SHP77 treated with DMSO at 0.1 percent for 48 hours (cell line): ENCODE measurements around the gene TMUB1.

ENCODE experiments used
- DNase-seq: peaks from one replicate; lab custom pipeline; 2025; lab: John Stamatoyannopoulos, UW

The TMUB1 gene

GRCh38 chr7:151103973-151104372 is 20.7 kb upstream of the TMUB1 start:
- DNase-seq: no peak

- no peak for DNase-seq
Observed at GRCh38 chr7:151102991-151103390, 19.7 kb upstream of the TMUB1 start.

GRCh38 chr7:151101621-151102396 is 18.5 kb upstream of the TMUB1 start:
- DNase-seq: no peak

DNA sequence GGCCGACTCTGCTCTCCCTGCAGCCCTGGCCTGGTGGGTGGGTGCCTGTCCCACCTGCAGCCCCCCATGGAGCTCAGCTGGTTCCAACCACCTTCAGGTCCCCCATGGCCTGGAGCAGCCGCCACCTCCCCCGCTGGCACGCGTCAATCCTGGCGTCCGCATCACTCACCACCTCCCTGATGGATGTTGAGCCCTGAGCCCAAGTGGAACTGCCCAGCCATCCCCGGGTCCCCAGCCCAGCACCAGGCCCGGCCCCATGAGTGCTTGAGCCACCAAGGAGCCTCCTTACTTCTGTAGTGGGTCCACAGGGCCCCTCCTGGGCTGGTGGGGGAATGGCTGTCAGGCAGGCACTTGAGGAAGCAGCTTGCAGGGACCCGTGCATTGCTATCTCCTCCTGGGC is 17.6 kb upstream of the TMUB1 start:
- DNase-seq: no peak

DNA sequence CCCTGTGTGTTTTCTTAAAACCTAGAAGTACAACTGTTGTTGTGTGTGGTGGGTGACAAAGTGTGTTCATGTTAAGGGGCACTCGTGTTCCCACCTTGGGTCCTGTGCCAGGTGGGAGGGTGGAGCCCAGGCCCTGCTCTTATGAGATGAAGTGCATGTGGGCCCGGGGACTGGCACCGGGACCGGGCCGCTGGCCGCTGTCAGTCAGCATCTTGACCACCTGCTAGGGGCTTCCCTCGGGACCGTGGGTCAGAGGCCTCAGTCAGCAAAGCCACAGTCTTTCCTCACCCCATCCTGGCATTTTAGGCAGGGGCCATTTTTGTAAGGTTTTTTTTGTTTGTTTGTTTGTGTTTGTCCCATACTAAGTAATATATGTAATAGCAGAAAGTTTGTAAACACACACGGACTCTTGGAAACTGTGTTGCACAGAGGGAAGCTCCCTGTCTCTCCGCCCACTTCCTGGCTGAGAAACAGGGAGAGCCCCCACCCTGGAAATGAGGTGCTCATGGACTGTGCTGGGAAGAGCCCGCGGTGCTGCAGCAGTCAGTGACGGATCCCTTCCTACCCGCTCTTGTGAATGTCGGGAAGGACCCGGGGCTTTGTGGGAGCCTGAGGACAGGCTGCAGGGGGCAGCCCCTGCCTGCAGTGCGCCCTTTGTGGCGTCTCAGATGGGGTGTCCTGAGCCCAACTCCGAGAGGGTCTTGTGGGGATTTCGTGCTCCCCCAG is 16.4 kb upstream of the TMUB1 start:
- DNase-seq: no peak

GRCh38 chr7:151095828-151096475 is 12.7 kb upstream of the TMUB1 start:
- no peak for DNase-seq

DNA sequence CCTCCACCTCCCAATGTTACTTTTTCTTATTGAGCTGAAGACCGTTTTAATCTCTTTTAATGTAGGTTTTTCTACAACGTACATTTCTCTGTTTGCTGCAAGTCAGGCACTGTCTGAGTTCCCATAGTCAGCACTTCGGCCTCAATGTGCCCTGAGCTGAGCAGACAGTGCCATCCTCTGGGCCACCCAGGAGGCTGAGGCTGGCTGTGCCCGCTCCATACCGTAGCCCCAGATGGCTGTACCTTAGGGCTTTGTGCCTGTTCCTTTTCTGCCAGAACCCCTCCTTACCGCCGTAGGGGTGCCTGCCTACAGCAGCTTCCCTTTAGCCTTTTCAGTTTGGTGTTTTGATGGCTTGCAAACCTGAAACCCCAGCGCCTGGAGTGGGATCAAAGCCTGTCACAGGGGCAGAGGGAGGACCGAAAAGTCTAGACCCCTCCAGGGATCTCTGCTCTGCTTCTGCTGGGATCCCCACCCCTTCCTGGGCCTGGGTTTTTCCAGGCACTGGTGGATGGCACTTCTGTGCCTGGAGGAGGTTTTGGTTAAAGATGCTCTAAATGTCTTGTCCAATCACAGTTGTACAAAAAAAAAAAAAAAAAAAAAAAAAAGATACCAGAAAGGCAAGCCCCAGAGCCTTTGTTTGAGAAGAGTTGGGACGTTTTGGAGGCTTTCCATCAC is 12.0 kb upstream of the TMUB1 start:
- no peak for DNase-seq

GRCh38 chr7:151094675-151095074 is 11.4 kb upstream of the TMUB1 start:
- no peak for DNase-seq

GRCh38 chr7:151093748-151094147 is 10.5 kb upstream of the TMUB1 start:
- DNase-seq: no peak

DNA sequence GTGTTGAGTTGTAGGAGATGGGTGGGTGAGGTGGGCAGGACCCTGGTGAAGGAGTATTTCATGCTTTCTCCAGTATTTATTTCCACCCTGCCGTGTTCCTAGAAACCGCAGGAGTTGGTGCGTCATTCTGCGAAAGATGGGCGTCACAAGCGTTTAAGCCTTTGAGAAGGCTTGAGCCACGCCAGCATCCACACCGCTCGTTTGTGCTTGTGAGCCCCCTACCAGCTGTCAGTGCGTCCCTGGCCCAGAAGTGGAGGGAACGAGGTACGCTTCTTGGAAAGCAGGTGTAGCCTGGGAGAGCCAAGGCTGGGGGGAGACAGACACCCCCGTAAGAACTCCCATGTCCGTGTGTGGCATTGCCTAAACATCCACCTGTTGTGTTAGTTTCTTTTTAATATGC is 8.7 kb upstream of the TMUB1 start:
- no peak for DNase-seq

- no peak for DNase-seq
Observed at GRCh38 chr7:151091431-151091830, 8.1 kb upstream of the TMUB1 start.

DNA sequence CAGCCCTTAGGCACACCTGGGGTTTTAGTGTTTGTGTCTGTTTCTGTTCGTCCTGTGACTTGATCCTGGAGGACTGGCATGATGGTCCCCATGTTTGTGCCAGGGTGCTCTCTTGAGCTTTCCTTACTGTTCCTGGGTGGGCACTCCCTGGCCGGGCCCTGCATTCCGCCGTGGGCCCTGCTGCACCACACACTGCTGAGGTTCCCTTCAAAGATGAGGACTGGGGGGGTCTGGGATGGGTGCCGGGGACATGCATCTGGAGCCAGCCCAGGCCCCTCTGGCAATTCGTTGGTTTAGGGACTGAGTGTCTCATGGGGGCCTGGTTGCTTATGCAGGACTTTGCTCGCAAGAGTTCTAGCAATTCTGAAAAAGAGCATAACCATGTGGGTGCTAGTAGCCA is 7.7 kb upstream of the TMUB1 start:
- DNase-seq: no peak

DNA sequence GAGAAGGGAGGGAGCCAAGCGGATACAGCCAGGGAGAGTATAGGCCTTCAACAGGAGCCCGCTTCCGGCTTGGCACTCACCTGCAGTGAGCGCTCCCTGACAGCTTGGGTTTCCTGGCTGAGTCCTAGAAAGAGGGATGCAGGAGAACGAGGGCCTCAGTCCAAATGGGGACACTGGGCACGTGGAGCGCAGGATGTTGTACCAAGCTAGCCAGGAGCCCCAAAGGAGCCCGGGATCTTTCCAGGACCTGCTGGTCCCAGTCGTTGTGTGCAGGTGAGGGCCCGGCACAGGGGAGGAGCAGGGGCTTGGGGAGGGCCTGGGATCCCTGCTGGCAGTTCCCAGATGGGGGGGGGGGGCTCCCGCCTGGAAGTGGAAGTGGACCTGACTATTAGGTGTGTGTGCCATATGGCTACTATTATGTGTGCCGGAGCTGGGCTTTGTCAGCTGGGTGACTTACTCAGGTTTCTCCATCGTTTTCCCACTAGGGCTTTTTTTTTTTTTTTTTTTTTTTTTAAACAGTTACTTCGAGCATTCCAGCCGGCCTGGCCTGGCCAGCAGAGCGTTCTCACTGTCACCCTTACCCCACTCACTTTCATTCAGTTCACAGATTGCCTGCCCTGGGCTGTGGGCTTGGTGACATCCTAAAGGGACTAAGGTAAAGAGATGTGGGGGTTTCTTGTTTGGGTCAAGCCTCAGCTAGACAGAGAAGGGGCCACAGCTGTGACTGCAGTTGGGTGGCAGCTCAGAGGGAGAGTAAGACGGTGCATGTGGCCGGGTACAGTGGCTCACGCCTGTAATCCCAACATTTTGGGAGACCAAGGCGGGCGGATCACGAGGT is 6.8 kb upstream of the TMUB1 start:
- no peak for DNase-seq

GRCh38 chr7:151088856-151089699 is 5.8 kb upstream of the TMUB1 start:
- DNase-seq: no peak

DNA sequence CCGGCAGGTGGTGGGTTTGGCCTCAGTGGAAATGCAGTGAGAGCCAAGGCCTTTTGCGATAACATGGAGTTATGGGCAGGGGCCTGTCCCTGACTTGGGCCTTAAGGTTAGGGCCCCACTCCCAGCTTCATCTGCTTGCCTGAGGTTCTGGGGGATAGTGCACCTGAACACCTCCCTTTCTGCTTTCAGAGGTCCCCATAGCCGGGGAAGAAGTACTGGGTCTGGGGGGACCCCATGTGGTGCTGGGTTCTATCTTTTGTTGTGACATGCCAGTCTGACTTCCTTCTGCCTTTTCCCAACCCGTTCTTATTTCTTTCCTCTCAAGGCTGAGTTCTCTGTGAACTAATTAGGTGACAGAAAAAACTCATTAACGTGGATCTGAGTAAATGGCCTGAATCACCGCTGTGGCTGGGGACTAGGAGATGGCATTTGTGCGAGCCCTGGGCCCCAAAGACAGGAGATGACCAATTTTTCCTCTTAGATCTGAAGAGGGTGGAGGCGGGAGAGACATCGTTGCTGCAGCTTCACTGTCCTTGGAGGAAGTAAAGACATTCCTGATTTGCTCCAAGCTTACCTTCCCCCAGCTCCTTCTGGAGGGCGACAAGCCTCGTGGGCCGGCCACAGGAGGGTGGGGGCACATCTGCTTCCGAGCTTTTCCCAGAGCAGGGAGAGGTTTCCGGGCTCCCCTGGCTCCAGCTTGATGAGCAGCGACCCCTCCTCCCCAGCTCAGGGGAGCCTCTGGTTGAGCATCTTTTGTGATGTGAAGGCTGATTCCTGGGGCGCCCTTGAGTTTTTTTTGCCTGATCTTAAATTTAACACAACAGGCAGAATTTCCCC is 4.9 kb upstream of the TMUB1 start:
- no peak for DNase-seq

DNA sequence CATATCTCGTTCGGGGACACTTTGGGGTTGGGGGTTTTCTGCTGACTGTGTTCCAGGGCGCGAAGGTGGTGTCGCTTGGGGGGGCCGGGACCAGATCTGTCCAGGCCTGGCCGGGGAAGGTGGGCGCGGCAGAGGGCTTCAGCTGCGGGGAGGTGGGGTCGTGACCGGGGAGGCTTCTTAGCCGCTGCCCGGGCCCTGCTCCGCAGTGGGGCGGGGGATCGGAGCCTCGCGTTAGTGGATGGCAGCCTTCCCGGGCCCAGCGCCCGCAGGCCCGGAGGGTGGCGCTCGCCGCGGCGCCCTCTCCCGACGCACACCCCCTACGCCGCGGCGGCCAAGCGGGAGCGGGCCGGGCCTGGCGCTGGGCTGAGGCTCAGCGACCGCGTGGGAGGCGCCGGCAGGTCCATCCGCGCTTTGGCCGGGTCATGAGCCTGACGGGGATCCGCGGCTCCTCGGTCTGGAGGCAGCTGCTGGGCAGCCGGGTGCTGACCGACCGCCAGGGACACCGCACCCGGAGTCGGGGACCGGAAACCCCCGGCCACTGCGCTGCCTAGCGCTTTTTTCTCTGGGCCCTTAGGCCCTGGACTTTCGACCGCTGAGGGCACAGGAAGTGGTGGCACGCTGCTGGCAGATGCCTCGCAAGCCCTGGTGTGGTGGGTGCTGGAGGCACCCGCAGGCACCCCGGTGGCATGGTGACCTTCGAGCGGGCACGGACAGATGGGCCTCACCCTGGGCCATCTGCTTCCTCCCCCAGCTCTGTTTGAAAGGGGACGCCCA is 4.1 kb upstream of the TMUB1 start:
- DNase-seq: peak; percentile 28

DNA sequence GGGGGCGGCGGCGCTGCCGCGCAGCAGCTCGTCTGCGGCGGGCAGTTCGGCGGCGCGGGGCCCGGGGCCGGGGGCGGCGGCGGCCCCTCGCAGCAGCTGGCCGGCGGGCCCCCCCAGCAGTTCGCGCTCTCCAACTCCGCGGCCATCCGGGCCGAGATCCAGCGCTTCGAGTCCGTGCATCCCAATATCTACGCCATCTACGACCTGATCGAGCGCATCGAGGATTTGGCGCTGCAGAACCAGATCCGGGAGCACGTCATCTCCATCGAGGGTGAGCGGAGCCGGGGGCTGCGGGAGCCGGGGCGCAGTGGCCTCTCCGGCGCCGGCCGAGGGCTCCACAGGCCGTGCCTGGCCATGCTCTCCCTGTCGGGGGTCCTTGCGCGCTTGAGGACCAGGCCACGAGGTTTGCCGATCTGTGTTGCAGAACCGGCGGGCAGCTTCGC is 3.5 kb upstream of the TMUB1 start:
- DNase-seq: no peak

DNA sequence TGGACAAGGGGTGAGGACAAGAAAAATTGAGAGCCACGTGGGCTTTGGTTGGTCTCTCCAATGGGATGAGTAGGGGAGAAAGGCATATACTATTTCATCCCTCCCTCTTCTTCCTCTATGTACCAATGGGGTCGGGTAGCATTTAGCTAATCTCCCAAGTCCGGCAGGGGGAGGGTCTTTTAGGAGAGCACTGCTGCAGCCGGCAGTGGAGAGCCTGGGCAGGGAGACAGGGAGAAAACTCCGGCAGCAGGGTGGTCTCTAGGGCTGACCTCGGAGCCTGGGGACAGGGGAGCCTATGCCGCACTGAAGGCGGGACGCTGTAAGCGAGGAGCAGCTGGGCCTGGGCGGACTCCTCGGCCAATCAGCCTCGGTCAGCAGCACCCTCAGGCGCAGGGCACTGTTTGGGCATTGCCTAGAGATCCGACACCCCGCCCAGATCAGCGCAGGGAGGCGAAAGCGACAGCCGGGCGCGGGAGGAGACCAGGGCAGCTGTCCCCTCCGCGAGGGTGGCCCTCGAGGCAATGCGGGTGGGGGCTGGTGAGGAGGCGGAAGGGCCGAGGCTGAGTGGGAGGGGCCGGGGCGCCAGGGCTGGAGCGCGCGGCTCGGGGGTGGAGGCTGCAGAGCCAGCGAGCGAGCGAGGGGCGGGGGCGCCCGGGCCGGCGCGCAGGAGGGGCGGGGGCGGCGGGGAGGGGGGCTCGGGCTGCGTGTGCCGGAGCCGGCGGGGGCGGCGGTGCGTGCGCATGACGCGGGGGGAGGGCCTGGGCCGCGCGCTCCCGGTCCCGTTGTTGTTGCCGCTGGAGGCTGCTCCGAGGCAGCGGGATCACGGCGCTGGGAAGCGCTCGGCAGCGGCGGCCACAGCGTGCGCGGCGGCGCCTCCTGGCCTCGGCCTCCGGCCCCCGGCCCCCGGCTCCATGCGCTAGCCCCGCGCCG is 2.7 kb upstream of the TMUB1 start, which contains the start of gene AGAP3:
Gene AGAP3, plus strand, starts transcription at position 785 of the 930 bp plus-strand sequence. CDS start 267 bp downstream, outside the sequence.
- DNase-seq: peak; percentile 78
